K562 (cell line): ENCODE results near the gene MRPS31. TPM values are rescaled to one million over a fixed set of nuclear protein-coding genes. Genes with fewer than 3 reads are reported as not detected.

Experiments
- ARID1B ChIP-seq: fragments of 450-650 bp; IDR thresholded peaks from 2 replicates; pipeline ENCODE4 v1.6.1; 2016; ENCODE audit warnings: antibody characterized with exemption, mild to moderate bottlenecking, inconsistent platforms
- BCOR ChIP-seq: fragments of 450-650 bp; IDR thresholded peaks from 2 replicates; pipeline ENCODE4 v1.6.1; 2016
- CCNT2 ChIP-seq: IDR thresholded peaks from 2 replicates; pipeline ENCODE4 v1.6.1; 2011; ENCODE audit warnings: borderline replicate concordance, low read depth, mild to moderate bottlenecking, moderate library complexity, mixed read lengths, low read length; ENCODE audit not compliant: insufficient read length; ENCODE audit errors: extremely low read depth
- ESRRA ChIP-seq: fragments of 450-650 bp; IDR thresholded peaks from 2 replicates; pipeline ENCODE4 v1.6.1; 2014; ENCODE audit warnings: low read depth, mild to moderate bottlenecking, moderate library complexity, borderline replicate concordance
- FIP1L1 ChIP-seq: fragments of 200-400 bp; formaldehyde crosslinking; IDR thresholded peaks from 2 replicates; pipeline ENCODE4 v1.6.1; 2018; ENCODE audit warnings: mild to moderate bottlenecking, low read depth, low read length; ENCODE audit not compliant: poor library complexity, severe bottlenecking
- GATA2 ChIP-seq: sonication (generic); formaldehyde crosslinking; IDR thresholded peaks from 2 replicates; pipeline ENCODE4 v1.4.0; 2020; ENCODE audit warnings: mild to moderate bottlenecking, missing genetic modification reagents
- HDAC2 ChIP-seq: fragments of 450-650 bp; IDR thresholded peaks from 2 replicates; pipeline ENCODE4 v1.6.1; 2016; ENCODE audit warnings: mild to moderate bottlenecking
- HSF4 ChIP-seq: fragments of 250-450 bp; sonication (Bioruptor Pico); IDR thresholded peaks from 2 replicates; pipeline ENCODE4 v2.1.2; 2022; ENCODE audit warnings: mild to moderate bottlenecking, moderate library complexity, borderline replicate concordance
- NCOR1 ChIP-seq: fragments of 450-650 bp; IDR thresholded peaks from 2 replicates; pipeline ENCODE4 v1.6.1; 2016; ENCODE audit warnings: mild to moderate bottlenecking, moderate library complexity
- NFATC3 ChIP-seq: fragments of 450-650 bp; IDR thresholded peaks from 2 replicates; pipeline ENCODE4 v1.6.1; 2017; ENCODE audit warnings: mild to moderate bottlenecking
- NR2C1 ChIP-seq, 2 experiments: fragments of 450-650 bp; IDR thresholded peaks; 2 replicates each; pipeline ENCODE4 v1.6.1; 2017; ENCODE audit warnings: mild to moderate bottlenecking in 2 of 2, antibody characterized with exemption in 1 of 2, inconsistent platforms in 1 of 2, missing compliant biosample characterization in 1 of 2, missing genetic modification characterization in 1 of 2
- POLR2G ChIP-seq: fragments of 200-400 bp; formaldehyde crosslinking; IDR thresholded peaks from 2 replicates; pipeline ENCODE4 v1.6.1; 2017; ENCODE audit warnings: low read depth, mild to moderate bottlenecking, antibody characterized with exemption, low read length, moderate library complexity
- RAD21 ChIP-seq, 2 experiments: fragments of 250-450 bp in 1 of 2; fragments of 450-650 bp in 1 of 2; sonication (Bioruptor Pico) in 1 of 2; formaldehyde crosslinking in 1 of 2; IDR thresholded peaks in 1 of 2; conservative IDR thresholded peaks in 1 of 2; 2 replicates each; pipeline versions ENCODE4 v1.4.0 to v1.8.0; 2020 to 2022; ENCODE audit warnings: mild to moderate bottlenecking in 2 of 2, moderate library complexity in 1 of 2
- SMARCE1 ChIP-seq: fragments of 450-650 bp; IDR thresholded peaks from 2 replicates; pipeline ENCODE4 v1.7.1; 2016; ENCODE audit warnings: mild to moderate bottlenecking
- SRF ChIP-seq, 2 experiments: fragments of 250-450, 450-650 bp in 1 of 2; sonication (Bioruptor Pico) in 1 of 2; sonication (generic) in 1 of 2; formaldehyde crosslinking; IDR thresholded peaks; 2 replicates each; pipeline versions ENCODE4 v1.5.0 to v1.5.1; 2020 to 2022; ENCODE audit warnings: mild to moderate bottlenecking in 1 of 2, missing genetic modification reagents in 1 of 2
- TRIM24 ChIP-seq, 2 experiments: fragments of 450-650 bp; IDR thresholded peaks; 2 replicates each; pipeline ENCODE4 v1.6.1; 2016
- polyA plus RNA-seq, 8 experiments: library from polyadenylated mRNA; depleted of rRNA in 4 of 8; stranded (reverse) in 5 of 8; unstranded in 3 of 8; fragments of >200 nt; fragmentation: Nextera tagmentation in 2 of 8; fragmentation: Illumina TruSeq in 1 of 8; extraction: Ambion mirVana in 2 of 8; extraction: Trizol in 1 of 8; gene quantifications; 2 replicates each; pipeline versions ENCODE4 v1.2.1 to v1.2.3, GENCODE V29; 2011 to 2014; ENCODE audit warnings: inconsistent platforms in 1 of 8, missing spikeins in 1 of 8
- total RNA-seq, 7 experiments: library from RNA; depleted of rRNA in 6 of 7; stranded (reverse); fragments of >200 nt in 6 of 7; fragmentation: Illumina TruSeq in 2 of 7; extraction: Trizol in 2 of 7; gene quantifications; 2 replicates each; pipeline versions ENCODE4 v1.2.1 to v1.2.3, GENCODE V29; 2011 to 2021; ENCODE audit warnings: low replicate concordance in 1 of 7
- TF ChIP-seq, protein P1 (sequence below), 2 experiments: fragments of 450-650 bp; formaldehyde crosslinking in 1 of 2; IDR thresholded peaks; 2 replicates each; pipeline versions ENCODE4 v1.4.0 to v1.6.1; 2014 to 2020; ENCODE audit warnings: mild to moderate bottlenecking in 2 of 2, borderline replicate concordance in 1 of 2, low read depth in 1 of 2
- TF ChIP-seq, protein P2 (sequence below): fragments of 450-650 bp; formaldehyde crosslinking; conservative IDR thresholded peaks from 2 replicates; pipeline ENCODE4 v1.4.0; 2022; ENCODE audit warnings: mild to moderate bottlenecking, missing genetic modification characterization

Gene MRPS31
- total and polyA plus RNA-seq, 9 of the 15 experiments (the other 6 are each of a cell fraction or from before 2014, with no cell fraction given), result 20.3 to 57.8 (median 37.1) TPM

DNA sequence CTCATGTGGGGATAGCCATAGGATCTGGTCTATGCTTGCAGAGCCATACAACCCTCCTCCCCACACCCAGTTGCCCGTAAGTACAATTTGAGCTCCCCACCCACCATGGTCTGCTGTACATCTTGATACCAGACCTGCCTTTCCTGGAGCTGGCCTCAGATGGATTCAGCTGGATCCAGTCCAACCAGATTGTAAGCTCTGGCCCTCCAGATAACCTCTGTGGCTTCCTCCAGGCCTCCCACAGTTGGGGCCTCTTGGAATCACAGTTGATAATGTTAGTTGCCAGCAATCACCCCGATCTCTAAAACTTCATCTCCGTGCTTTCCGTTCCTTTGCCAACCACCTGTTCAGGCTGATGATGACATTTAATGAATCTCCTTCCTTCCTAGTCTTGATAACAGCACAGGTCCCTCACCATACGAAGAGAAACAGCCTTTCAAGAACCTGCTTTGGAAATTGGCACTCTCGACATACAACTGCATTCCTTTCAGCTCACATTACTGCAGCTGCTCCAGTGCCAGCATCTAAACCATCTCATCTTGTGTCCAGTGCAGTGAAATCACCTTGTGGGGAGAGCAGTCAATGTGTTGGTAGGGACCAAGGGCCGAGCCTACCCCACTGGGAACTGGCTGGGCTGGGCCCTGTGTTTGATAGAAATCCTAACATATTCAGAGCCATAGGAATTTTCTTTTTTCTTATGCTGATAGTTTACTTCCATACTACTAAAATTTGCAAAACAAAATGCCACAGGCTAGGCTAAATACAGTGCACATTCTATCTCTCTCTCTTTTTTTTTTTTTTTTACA lies 89.4 kb downstream of the MRPS31 start (continued):
- TF ChIP-seq, protein P1, sequence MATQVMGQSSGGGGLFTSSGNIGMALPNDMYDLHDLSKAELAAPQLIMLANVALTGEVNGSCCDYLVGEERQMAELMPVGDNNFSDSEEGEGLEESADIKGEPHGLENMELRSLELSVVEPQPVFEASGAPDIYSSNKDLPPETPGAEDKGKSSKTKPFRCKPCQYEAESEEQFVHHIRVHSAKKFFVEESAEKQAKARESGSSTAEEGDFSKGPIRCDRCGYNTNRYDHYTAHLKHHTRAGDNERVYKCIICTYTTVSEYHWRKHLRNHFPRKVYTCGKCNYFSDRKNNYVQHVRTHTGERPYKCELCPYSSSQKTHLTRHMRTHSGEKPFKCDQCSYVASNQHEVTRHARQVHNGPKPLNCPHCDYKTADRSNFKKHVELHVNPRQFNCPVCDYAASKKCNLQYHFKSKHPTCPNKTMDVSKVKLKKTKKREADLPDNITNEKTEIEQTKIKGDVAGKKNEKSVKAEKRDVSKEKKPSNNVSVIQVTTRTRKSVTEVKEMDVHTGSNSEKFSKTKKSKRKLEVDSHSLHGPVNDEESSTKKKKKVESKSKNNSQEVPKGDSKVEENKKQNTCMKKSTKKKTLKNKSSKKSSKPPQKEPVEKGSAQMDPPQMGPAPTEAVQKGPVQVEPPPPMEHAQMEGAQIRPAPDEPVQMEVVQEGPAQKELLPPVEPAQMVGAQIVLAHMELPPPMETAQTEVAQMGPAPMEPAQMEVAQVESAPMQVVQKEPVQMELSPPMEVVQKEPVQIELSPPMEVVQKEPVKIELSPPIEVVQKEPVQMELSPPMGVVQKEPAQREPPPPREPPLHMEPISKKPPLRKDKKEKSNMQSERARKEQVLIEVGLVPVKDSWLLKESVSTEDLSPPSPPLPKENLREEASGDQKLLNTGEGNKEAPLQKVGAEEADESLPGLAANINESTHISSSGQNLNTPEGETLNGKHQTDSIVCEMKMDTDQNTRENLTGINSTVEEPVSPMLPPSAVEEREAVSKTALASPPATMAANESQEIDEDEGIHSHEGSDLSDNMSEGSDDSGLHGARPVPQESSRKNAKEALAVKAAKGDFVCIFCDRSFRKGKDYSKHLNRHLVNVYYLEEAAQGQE (IDR thresholded peaks at IDR 0.05; ENCODE audit: borderline replicate concordance), result peak; percentile 28; the same call in 1 of the 2 replicates
- TF ChIP-seq, protein P1 (CRISPR knock-in tag; IDR thresholded peaks at IDR 0.05; ENCODE audit: low read depth), result no peak
- TF ChIP-seq SMARCE1 (peak; percentile 36; the same call in 1 of the 2 replicates), ESRRA (peak; percentile 63; the same call in 1 of the 2 replicates), ARID1B (peak; percentile 85), POLR2G (no peak), HSF4 (CRISPR knock-in tag) (no peak), TRIM24 (IDR thresholded peaks at IDR 0.05) (peak in 1 of 2 experiments; percentile 41; a peak in 1 of 4 replicates), FIP1L1 (no peak), NCOR1 (peak; percentile 65), SRF (CRISPR knock-in tag; IDR thresholded peaks at IDR 0.05) (0 out of 4 replicates have a peak, but pooled peaks of 1 of the 2 experiments have one; percentile 15), BCOR (0 out of 2 replicates have a peak, but pooled peaks have one; percentile 54), RAD21 (CRISPR knock-in tag; conservative IDR thresholded peaks at IDR 0.05 in 1 of 2, IDR thresholded peaks at IDR 0.05 in 1 of 2) (peak in 1 of 2 experiments; percentile 10; a peak in 1 of 4 replicates), NFATC3 (no peak), CCNT2 (peak; percentile 33), GATA2 (CRISPR knock-in tag) (peak; percentile 46; the same call in 1 of the 2 replicates), HDAC2 (peak; percentile 97), NR2C1 (IDR thresholded peaks at IDR 0.05) (no peak), NR2C1 (tag; IDR thresholded peaks at IDR 0.05) (peak; percentile 40; the same call in 1 of the 2 replicates)
- TF ChIP-seq, protein P2, sequence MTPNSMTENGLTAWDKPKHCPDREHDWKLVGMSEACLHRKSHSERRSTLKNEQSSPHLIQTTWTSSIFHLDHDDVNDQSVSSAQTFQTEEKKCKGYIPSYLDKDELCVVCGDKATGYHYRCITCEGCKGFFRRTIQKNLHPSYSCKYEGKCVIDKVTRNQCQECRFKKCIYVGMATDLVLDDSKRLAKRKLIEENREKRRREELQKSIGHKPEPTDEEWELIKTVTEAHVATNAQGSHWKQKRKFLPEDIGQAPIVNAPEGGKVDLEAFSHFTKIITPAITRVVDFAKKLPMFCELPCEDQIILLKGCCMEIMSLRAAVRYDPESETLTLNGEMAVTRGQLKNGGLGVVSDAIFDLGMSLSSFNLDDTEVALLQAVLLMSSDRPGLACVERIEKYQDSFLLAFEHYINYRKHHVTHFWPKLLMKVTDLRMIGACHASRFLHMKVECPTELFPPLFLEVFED, result no peak
